ENCODE data around the gene HDAC1. TPM values are rescaled to one million over a fixed set of nuclear protein-coding genes. Genes with fewer than 3 reads are reported as not detected.
"Not testable (repeated sequence)": the region's sequence is repeated elsewhere in the genome, so short reads cannot be mapped to it uniquely, and the experiment has no call there.

HDAC1 gene
- 202 and 216 TPM in 2 replicates for total RNA-seq

DNA sequence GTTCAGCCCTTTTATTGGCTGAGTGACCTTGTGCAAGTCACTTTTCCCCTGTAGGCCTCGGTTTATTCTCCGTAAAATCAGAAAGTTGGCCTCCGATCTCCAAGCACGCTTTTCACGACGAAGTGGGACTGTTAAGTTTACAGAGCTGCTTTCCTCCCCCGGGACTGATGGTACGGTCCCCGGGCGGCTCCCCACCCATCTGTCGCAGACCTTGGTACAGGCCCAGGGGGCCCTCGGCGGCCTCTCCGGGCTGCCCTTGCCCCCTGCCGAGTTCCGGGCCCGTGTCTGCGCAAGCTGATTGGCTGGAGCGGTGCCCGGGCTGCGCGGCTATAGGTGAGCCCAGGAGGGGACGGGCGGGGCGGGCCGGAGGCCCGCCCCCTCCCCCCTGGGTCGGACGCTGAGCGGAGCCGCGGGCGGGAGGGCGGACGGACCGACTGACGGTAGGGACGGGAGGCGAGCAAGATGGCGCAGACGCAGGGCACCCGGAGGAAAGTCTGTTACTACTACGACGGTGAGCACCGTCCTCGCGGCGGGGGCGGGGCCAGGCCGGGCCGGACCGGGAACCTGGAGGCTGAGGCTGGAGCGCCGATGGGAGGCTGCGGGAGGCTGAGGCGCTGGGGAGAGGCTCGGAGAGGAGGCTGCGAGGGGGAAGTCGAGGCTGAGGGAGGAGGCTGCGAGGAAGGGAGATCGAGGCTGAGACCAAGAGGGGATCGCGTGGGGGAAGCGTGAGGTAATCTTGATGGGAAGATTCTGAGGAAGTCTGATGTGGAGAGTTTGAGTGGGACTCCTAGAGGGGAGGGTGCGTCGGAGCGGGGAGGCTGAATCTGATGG is at the start of gene HDAC1:
TSS of gene HDAC1 (plus strand) at position 376 of the 831 bp plus-strand sequence. CDS start at position 463, 87 bp downstream.
- intact Hi-C loops (cut with micrococcal nuclease): loop anchor here (1.0 to 5.0 kb wide), 6 partner anchors 43 to 359 kb away; partner anchors contain the start of genes EIF3I, KPNA6, MARCKSL1 and RBBP4

DNA sequence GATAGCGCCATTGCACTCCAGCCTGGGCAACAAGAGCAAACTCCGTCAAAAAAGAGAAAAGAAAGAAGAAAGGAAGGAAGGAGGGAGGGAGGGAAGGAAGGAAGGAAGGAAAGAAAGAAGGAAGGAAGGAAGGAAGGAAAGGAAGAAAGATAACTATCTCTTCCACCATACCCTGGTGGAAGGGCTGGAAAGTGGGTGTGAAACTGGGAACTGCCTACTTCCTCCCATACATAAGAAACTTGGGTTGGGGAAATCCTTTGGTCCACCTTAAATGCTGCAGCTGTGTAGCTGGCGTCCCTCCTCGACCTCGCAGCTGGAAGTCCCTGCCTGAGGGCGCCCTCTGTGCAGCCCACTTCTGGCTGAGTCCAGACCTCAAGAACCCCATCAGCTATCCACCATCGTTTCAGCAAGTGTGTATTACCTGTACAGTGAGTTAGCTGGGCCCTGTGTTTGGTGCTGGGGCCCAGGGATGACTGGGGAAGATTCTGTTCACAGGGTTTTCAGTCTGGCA is 49.5 kb upstream of the HDAC1 start:
- intact Hi-C loops (cut with micrococcal nuclease): no loop called here

DNA sequence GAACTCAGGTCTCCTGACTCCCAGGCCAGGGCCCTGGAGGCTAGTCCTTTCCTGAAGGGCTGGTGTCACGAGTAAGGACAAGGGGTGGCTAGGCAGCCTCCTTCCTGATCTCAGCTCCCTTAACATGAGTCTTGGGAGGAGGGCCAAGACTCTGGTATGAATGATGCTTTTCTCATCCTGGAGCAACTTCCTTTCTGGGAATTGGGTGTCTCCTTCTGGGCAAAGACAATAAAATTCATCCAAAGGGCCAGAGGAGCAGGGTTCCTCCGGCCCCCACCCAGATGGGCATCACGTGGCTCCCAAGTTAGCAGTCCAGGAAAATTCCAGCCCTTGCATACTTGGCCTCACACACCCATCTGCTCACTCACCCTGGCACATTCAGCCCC is 45.0 kb upstream of the HDAC1 start, which contains the start of gene FAM167B:
TSS of gene FAM167B (plus strand) at position 335 of the 386 bp plus-strand sequence. CDS start 200 bp downstream, outside the sequence.
- intact Hi-C loops (cut with micrococcal nuclease): no loop called here

DNA sequence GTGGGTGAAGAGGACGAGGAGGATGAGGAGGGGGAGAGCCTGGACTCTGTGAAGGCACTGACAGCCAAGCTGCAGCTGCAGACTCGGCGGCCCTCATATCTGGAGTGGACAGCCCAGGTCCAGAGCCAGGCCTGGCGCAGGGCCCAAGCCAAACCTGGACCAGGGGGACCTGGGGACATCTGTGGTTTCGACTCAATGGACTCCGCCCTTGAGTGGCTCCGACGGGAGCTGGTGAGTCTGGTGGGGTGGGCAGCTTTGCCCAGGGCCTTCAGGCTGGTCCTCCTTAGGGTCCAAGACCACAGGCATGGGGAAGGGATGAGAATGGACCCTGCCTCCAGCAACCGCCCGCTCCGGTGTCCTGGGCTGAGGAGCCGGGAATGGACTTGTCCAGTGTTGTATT is 44.4 kb upstream of the HDAC1 start:
- intact Hi-C loops (cut with micrococcal nuclease): no loop called here

- intact Hi-C loops (cut with micrococcal nuclease): loop anchor here (2.0 kb wide), 1 partner anchor 43 kb away; no protein-coding TSS in a partner anchor
Observed at GRCh38 chr1:32247983-32248889, 43.6 kb upstream of the HDAC1 start.

GRCh38 chr1:32249831-32250525 is 41.9 kb upstream of the HDAC1 start:
- intact Hi-C loops (cut with micrococcal nuclease): loop anchor here (1.0 to 10.0 kb wide), 6 partner anchors 23 to 315 kb away; partner anchors contain the start of genes CCDC28B, EIF3I, MARCKSL1 and PTP4A2

GRCh38 chr1:32250893-32251716 is 40.8 kb upstream of the HDAC1 start, which contains the start of gene LCK:
Gene LCK, plus strand, starts transcription at chr1:32251265. Its CDS starts 23,065 bp downstream, at chr1:32274330.
- intact Hi-C loops (cut with micrococcal nuclease): loop anchor here (1.0 to 10.0 kb wide), 5 partner anchors 22 to 316 kb away; partner anchors contain the start of genes CCDC28B, EIF3I, MARCKSL1 and PTP4A2

GRCh38 chr1:32255072-32256071 is 36.5 kb upstream of the HDAC1 start:
- intact Hi-C loops (cut with micrococcal nuclease): loop anchor here (10.0 kb wide), 1 partner anchor 321 kb away; the partner anchor contains the start of gene PTP4A2

DNA sequence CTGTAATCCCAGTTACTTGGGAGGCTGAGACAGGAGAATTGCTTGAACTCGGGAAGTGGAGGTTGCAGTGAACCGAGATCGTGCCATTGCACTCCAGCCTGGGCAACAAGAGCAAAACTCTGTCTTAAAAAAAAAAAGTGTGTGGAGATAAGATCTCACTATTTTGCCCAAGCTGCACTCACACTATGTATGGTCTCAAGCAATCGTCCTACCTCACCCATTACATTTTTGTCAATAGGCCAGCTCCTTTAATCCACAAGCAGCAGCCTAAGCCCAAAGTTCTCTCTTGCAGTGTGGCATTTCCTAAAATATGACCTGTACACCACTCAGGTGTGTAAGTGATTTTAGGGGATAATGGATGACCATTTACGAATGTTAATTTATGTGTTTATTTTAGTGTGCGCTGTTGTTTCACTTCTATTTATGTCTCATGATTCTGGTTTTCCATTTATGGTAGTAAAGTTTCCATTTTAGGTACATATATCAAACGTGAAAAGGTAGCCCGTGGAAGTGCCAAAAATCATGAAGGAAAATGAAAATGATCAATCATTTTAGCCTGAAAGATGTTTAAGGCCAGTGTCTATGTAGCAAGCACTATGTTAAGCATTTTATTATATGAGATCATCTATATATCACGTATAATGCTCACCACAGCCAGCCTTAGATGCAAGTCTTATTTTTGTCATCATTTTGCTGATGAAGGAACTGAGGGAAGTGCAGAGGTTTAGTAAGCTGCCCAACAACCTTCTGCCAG is 35.2 kb upstream of the HDAC1 start:
- intact Hi-C loops (cut with micrococcal nuclease): loop anchor here (10.0 kb wide), 1 partner anchor 322 kb away; the partner anchor contains the start of gene PTP4A2

DNA sequence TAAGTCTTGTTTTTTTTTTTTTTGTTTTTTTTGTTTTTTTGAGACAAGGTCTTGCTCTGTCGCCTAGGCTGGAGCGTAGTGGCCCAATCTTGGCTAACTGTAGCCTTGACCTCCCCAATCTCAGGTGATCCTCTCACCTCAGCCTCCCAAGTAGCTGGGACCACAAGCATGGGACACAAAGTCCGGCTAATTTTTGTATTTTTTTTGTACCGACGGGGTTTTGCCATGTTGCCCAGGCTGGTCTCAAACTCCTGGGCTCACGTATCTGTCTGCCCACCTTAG is 34.7 kb upstream of the HDAC1 start:
- intact Hi-C loops (cut with micrococcal nuclease): loop anchor here (10.0 kb wide), 1 partner anchor 322 kb away; the partner anchor contains the start of gene PTP4A2

GRCh38 chr1:32263236-32263593 is 28.7 kb upstream of the HDAC1 start:
- intact Hi-C loops (cut with micrococcal nuclease): not testable (repeated sequence)

GRCh38 chr1:32263744-32264143 is 28.1 kb upstream of the HDAC1 start:
- intact Hi-C loops (cut with micrococcal nuclease): no loop called here

- intact Hi-C loops (cut with micrococcal nuclease): no loop called here
Observed at GRCh38 chr1:32265846-32266245, 26.0 kb upstream of the HDAC1 start.

- intact Hi-C loops (cut with micrococcal nuclease): no loop called here
Observed at GRCh38 chr1:32266921-32267591, 24.8 kb upstream of the HDAC1 start.

DNA sequence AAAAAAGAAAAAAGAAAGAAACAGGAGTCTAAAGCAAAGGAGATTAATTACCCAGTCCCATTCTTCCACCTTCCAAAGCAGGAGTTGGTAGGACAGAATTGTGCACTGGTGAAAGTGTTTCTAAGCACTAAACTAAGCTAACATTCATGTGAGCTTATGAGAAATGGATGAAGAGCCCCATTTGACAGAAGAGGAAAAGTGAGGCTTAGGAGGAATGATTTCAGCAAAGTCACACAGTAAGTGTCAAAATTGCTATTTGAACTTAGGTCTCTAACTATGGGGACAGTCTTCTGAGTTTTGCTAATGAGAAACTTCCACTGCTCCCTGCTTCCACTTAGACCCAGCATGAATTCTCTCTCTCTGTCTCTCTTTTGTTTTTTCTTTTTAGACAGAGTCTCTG is 22.1 kb upstream of the HDAC1 start:
- intact Hi-C loops (cut with micrococcal nuclease): no loop called here

DNA sequence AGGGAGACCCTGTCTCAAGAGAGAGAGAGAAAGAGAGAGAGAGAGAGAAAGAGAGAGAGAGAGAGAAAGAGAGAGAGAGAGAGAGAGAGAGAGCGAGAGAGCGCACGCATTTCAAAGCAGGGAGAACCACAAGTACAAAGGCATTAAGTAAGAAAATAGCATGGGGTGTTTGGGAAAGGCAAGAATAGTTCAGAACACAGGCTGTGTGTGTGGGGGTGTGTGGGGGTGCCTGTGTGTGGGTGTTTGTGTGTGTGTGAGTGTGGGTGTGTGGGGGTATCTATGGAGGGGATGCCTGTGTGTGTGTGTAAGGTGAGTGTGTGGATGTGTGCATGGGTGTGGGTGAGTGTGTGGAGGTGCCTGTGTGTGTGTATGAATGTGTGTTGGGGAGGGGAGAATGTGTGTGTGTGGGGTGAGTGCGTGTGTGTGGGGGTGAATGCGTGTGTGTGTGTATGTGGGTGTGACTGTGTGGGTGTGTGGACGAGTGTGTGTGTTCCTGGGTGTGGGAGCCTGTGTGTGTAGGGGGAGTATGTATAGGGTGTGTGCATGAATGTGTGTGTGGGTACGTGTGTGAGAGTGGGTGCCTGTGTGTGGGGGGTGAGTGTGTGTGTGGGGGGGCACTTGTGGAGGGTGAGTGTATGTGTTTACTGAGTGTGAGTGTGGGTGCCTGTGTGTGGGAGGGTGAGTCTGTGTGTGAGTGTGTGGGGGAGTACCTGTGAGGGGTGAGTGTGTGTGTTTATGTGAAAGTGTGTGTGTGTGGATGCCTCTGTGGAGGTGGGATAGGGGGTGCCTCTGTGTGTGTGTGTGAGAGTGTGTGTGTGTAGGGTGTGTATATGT is 19.1 kb upstream of the HDAC1 start:
- intact Hi-C loops (cut with micrococcal nuclease): loop anchor here (2.0 kb wide), 1 partner anchor 22 kb away; the partner anchor contains the start of gene LCK

Data from T-helper 2 cell treated with Interferon-gamma antibody and Interleukin-4, amounts not matched to agents 100 ng/mL and 5 ng/mL, for 36 hours (primary cell).